Activated CD8-positive, alpha-beta memory T cell treated with anti-CD3 and anti-CD28 coated beads for 36 hours (primary cell): ENCODE data around the gene LRRTM4. TPM values are rescaled to one million over a fixed set of nuclear protein-coding genes. Genes with fewer than 3 reads are reported as not detected.

Experiments used
- CTCF ChIA-PET: fragments of 350-600 bp; sonication (Branson Sonifier 250); formaldehyde crosslinking; loops from one replicate; lab custom pipeline; 2021; ENCODE audit warnings: antibody characterized with exemption; lab: Charles Lee
- POLR2A ChIA-PET: fragments of 350-600 bp; sonication (Branson Sonifier 250); formaldehyde crosslinking; loops from one replicate; lab custom pipeline; 2021; ENCODE audit warnings: antibody characterized with exemption; lab: Charles Lee
- total RNA-seq, 2 experiments: library from RNA; stranded (reverse); gene quantifications; one replicate each; pipeline ENCODE4 v1.2.3, GENCODE V29; 2021

The LRRTM4 gene
- total RNA-seq, 2 experiments from 2014 or later: not detected

DNA sequence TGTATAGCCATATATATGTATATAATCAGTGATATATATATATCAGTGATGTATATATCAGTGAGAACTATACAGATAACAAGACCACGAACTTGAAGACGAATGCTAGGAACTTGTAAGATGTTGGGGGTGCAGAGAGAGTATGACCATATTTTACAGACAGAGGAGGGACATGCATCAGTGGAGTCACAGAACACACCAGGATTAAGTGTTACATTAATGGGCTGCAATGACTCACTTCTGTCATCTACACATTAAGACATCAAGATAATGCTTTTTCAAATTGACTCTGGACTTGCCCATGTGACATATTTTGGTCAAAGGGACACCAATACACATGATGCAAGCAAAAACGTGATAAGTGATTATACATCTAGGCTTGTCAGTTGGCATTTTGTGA lies 501.0 kb downstream of the LRRTM4 start:
- ChIA-PET POLR2A (no interaction called here), CTCF (no interaction called here)

DNA sequence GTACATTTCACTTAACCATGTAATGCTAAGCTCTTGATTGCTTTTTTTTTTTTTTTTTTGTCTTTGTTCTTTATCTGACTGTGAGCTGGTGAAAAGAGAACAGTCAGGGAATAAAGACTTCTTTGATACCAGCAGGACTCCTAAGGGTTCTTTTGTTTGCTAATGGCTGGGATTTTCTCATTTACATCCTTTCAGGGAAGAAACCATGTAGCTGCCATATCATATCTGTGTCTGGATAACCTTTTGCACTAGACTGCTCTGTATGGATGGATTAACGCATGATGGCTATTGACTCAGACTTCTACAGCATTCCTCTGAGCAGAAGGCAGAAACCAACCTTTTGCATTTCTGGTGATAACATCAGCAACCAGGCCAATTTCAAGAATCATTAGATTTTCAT lies 504.0 kb downstream of the LRRTM4 start:
- CTCF ChIA-PET: no interaction called here
- POLR2A ChIA-PET: no interaction called here

DNA sequence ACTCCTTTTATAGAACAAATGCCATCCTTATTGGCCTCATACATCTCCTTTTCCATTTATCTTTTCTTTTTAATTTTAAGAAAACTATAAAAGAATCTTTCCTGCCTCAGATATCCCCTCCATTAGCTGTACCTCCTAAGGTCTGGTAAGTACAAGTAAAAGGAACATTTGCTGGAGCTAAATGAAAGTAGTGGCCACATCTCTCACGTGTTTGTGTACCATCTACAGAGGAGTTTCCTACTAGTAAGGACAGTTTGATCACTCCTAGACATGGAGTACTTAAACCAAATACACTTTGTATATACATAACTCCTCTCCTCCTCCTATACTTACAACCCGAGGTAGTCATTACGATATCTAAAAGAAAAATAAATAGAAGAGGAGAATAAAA lies 504.8 kb downstream of the LRRTM4 start:
- ChIA-PET CTCF (no interaction called here), POLR2A (no interaction called here)

DNA sequence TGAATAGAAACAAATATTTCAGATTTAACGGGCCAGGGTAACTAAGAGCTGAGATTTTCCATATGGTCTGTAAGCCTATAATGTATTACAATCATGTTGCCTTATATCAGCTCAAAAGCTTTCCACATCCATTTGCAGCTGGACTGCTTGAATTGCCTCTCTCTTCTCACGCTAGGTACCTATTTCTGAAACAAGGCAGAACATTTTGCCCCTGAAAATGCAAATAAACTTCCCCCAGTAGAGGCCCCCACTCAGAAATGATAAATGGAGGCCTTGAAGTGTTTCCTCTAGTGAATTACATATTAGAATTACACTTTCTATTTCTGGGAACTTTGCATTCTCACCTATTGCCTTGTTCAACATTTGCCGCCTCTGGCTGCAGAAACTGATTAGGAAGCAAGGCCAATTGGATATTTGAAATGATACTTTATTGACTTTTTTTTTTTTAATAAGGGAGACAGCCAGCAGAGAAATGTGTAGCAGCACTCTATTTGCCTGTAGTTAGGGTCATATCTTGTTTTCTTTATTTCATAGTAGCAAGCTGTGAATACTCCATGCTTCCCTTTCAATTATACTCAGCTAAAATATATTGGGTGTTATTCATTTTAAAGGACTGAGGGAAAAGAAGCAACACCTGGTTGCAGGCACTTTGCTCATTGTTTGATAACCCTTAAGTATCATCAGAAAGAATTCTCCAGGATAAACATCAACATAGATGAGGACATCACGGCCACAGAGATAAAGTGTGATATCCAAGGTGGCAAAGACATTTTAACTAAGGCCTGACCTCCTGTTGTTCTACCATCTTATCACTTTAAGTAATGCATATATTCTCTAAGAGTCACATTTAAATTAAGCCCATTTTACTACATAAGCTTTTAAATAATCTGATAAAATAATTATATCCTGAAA lies 505.5 kb downstream of the LRRTM4 start:
- POLR2A ChIA-PET: no interaction called here
- CTCF ChIA-PET: interaction anchor here (0.7 kb wide), 1 partner anchor 70 kb away, joined by 3 read pairs; no protein-coding TSS in a partner anchor

DNA sequence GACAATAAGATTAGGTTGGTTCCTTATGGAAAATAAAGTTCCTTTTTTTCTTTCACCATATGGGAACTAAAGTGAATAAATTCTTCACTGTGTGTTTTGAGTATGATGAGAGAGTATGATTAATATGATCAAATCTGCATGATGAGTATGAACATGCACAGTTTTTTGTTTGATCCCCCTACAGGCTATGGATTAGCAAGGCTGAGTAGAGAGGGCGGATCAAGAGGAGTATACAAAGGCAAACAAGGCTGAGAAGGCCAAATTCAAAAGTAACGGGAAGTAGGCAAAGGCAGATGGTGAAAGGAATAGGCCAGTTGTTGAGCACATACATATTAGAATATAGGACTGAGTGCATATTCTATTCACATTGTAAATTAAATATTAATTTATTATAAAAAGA lies 508.2 kb downstream of the LRRTM4 start:
- ChIA-PET CTCF (no interaction called here), POLR2A (no interaction called here)

DNA sequence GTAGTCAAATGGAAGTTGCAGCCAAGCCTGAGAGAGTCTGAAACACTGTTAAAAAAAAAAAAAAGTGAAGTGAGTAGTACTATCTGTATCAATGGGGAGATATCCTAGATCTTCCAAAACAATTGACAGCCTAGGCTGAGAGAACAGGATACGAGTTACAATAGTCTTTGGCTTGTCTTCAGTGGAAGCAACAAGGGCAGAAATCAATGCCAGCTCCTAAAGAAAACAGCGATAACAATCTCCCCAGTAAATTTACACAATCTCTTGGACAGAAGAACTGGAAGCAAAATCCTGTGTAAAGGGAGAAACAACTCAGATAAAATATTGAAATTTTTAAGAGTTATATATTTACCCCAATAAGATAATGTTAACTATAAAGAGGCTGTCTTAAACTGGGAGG lies 508.7 kb downstream of the LRRTM4 start:
- POLR2A ChIA-PET: no interaction called here
- CTCF ChIA-PET: no interaction called here

DNA sequence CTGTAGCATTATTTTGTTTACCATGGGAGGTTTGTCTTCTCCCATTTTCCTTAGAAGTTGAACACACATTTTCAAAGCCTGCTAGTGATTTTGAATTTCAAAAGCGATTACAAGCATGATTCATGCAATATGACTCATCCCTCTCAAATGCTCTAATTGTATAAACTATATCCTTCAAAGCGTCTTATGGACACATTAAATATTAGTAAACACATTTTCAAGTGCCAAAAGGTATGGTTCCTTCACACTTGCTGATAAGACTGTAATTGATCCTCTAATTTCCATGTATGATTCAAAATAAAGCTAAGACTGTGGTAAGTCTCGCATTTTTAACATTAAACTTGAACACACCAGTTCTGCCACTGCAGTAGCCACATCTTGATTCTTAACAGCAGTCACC lies 512.9 kb downstream of the LRRTM4 start:
- CTCF ChIA-PET: no interaction called here
- POLR2A ChIA-PET: no interaction called here

DNA sequence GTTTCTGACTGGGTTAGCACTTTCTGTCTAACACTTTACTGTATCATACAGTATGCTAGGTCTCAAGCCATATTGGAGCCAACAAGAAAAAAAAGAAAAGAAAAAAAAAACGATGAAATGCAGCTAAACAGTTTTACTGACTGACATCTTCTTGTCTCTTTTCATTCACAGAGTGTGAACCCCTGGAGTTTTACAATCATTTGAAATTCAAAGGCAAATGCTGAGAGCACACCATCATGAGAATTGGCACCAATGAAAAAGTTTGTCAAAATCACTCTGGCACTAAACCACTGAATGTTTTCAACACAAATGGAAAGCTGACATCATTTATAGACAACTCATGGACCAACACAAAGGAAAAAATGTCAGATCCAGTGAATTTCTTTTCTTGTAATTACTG lies 513.3 kb downstream of the LRRTM4 start:
- POLR2A ChIA-PET: no interaction called here
- CTCF ChIA-PET: no interaction called here

DNA sequence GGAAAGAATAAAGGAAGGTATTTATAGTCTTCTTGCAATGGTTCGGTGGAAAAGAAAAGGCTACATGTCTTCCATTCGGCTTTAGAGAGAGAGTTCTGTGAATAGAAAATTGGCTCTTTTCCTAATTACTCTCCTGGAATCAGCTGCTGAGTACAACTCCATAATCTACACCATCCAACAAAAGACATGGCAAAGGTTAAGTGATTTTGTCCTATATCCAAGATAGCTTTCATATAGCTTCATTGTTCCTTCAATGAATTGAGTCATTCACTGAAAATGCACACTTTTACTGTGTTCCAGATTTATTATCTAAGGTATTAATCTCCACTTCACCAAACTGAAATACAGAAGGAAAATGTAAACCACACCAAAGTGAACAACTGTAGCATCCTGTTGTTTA lies 514.5 kb downstream of the LRRTM4 start:
- POLR2A ChIA-PET: no interaction called here
- CTCF ChIA-PET: no interaction called here

DNA sequence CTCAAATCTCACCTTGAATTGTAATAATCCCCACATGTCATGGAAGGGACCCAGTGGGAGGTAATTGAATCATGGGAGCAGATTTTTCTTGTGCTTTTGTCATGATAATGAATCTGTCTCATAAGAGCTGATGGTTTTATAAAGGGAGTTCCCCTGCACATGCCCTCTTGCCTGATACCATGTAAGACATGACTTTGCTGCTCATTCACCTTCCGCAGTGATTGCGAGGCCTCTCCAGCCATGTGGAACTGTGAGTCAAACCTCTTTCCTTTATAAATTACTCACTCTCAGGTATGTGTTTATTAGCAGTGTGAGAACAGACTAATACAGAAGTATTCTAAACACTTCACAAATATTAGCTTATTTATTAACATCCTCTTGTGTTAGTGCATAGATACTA lies 516.7 kb downstream of the LRRTM4 start:
- ChIA-PET CTCF (no interaction called here), POLR2A (no interaction called here)

DNA sequence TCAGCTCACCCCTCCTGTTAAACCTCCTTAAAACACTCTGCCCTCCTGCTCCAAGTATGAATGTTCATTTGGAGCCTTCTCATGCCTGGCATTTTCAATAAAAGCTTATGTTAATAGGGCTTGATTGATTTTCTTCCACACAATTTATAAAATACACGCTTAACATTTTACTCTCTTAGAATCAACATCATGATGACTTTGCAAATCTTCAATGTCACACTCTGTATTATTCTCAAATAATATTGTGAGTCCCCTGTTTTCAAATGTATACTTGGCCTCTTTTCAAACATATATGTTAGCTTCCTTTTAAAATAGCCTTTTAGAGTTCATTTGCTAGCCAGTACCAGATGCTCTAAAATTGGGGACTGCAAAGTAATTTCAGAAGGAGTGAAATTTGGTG lies 520.3 kb downstream of the LRRTM4 start:
- ChIA-PET CTCF (no interaction called here), POLR2A (no interaction called here)

DNA sequence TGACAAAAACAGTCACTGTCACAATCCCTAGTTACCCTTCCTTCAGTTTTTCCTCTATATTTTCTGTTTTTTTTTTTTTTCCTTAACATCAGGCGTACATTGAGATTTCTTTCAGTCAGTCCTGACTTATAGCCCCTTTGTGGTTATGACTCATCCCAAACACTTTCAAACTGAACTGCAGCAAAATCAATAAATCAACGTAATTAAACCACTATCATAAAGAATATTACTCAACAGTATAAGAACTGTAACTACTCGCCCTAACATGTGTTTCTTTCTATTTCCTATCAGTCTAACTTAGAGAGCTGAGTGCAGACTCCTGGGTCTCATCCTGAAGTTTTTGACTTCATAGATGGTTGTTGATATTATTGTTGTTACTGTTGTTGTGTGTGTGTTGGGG lies 523.5 kb downstream of the LRRTM4 start:
- ChIA-PET CTCF (no interaction called here), POLR2A (no interaction called here)

DNA sequence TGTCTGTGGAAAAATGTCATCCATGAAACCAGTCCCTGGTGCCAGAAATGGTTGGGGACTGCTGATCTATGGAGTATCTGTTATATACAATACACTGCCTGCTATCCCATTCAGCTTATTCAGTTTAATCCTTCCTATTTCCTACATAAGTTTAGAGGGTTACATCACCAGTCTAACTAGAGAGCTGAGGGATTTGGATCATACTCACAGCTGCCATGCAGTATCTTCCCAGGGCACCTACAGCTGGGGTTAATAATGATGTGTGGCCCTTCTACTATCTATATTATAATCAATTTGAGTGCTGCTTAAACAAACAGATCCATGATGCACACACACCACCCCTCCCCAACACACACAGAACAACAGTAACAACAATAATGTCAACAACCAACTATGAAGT lies 524.0 kb downstream of the LRRTM4 start:
- ChIA-PET CTCF (no interaction called here), POLR2A (no interaction called here)

DNA sequence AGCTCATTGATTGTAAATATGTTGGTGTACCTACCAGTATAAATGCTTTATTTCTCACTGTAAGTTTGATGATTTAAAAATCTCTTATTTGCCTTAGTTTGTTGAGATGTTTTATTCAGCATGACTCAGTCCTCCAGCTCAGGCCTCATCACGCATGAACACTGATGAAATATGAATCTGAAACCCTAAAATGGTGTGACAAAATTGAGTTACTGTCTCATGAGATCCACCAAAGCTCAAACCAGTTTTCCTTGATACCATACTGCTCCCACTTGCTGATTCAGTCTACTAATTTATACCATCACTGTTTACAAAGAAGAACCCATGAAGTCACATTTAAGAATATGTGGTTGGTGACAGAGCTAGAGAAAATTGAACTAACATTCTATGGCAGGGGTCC lies 524.9 kb downstream of the LRRTM4 start:
- CTCF ChIA-PET: no interaction called here
- POLR2A ChIA-PET: no interaction called here

DNA sequence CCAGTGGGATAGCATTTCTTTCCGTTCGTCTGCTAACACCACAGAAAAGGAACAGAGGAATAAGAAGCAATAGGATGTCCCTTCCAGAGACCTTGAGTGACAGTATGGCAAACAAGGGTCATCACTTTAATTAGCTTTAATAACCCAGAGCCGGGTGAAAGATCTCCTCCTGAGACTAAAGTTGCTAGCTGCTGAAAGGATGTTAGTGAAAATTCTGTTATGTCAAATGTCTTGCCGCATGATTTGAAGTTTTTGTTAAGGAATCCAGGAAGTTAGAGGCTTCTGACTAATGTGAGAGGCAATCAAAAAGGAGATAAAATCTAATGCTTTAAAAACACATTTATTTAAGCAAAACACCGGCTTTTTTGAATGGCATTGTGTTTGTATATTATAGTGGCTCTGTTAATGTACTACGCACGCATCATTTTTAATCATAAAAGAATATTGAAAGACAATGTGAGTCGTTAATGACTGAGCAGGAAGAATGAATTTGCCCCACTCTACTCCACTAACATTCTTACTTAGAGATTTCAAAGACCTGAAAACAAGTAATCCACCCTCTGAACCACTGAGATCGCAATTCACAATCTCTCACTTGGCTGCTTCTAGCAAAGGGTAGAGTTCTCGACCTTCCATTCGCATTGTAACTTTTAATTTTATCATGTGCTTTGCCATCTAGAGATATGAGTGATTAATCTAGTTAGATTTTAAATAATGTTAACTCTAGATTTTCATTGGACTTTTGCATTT lies 536.6 kb downstream of the LRRTM4 start:
- ChIA-PET POLR2A (no interaction called here), CTCF (no interaction called here)

DNA sequence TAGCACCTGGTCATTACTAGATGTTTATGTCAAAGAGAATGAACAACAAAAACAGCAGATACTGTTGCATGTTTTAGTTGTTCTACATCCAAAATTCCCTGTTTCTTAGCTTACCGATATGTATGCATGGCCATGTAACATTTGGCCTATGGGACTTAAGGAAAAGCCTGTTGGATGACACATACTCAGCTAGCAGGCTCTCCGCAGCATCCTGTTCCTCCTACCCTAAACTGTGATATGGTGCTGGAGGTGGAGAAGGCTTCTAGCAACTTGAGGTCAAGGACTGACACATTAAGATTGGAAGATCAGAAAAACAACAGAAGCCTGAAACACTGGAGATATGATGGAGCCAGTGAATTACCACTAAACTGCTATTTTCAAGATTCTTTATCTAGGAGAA lies 537.8 kb downstream of the LRRTM4 start:
- ChIA-PET CTCF (no interaction called here), POLR2A (no interaction called here)

DNA sequence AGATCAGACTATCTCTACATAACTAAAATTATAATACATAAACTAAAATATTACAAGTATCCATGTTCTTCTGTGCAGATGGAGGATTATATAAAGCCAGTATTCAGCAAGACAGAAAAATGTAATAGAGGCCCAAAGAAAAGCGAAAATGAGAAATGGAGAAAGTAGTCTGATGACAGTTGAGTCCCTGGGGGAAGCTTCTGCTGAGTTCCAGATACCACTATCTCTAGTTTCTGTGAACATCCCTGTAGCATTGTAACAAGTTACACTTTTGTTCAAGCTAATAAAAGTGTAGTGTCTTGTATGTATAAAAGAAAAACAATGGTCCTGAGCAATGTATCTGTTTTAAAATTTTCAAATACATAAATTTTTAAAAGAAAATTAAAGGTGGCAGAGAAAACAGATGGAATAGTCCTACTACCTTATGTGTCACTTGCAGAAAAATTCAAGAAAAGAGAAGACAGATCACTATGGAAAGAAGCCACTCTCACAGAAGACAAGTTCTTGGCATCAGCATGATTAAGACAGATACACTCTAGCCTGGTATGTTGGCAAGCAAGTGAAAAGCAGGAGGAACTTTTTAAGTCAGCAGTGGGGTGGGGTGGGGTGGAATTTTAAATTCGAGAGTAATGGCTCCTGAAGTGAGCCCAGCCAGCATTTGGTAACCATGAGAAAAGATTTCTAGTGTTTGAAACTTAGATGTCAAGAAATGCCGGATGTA lies 541.9 kb downstream of the LRRTM4 start:
- ChIA-PET POLR2A (no interaction called here), CTCF (no interaction called here)

DNA sequence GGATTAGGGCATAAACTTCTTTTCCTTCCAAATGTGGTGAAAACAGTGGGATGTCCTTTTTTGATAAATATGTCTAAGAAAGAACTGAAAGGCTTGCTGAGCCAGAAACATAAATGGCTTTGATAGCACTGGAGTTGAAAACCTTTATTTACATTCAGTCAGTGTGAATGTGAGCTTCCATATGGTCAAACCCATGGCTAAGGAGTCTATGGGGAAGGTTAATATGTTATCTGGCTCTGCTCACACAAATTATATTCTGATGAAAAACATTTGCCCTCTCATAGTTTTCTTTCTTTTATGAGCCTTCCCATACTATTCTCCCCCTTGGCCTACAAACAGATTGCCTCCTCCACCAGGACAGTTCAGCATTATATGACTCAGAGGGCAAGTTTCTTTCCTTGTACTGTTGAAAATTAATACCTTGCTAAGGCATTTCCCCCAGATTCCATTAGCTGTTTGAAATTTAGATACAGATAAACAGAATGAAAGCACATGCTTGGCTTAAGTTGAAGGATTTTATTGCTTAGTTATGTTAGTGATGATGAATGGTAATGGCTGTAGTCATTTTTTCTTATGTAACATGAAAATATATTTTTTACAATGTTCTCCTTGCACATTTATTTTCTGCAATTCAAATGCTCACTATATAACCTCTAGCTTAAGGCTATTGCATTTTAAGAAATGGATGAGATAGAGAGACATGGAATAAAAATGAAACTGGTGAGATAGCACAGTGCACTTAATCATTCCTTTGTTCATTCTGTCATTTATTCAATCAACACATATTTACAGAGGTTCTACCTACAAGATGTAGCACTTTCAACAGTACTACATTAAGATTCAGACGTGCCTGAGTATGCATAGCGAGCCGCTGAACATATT lies 544.1 kb downstream of the LRRTM4 start:
- ChIA-PET POLR2A (no interaction called here), CTCF (no interaction called here)

DNA sequence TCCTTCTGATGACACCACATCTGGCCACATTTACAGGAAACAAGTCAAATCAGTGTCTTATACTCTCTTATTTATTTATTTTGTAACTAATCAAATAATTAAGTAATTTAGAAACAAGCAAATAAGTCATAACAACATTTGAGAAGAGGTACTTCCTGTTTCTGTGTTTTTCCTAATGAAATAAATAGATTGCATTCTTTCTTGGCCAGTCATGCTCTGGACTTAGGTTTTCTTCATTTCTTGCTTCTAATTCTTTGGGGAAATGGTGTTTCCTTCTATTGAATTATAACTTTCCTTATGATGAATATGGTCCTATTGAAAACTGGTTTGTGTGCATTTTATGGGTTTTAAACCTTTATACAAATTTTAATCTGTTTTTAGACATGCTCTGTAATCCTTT lies 546.4 kb downstream of the LRRTM4 start:
- CTCF ChIA-PET: interaction anchor here (0.5 kb wide), 1 partner anchor 726 kb away, joined by 3 read pairs; no protein-coding TSS in a partner anchor
- POLR2A ChIA-PET: no interaction called here
